EH (cell line): ENCODE data around the gene PAX5.

Experiments used
- DNase-seq: peaks from one replicate; pipeline ENCODE4 v3.0.0-alpha.2; 2015; ENCODE audit warnings: low read depth

The PAX5 gene

DNA sequence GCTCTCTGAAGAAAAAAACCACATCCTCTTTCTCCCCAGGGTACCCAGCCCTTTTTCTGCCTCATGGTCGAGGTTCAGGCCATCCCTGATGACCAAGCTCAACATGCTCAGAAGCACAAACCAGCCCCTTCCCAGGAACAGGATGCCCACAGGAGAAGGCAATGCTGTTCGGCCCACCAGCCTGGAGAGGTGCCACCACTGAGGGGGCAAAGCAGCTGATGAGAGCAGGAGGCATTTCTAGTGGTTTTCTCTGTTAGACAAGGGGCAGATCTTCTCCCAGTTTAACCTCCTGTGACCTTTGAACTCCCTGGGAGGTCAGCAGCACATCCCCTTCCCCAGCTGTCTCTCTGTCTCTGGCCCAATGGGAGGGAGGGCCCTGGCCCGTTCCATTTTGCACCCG lies 73.0 kb downstream of the PAX5 start:
- DNase-seq, result no peak

GRCh38 chr9:36960575-36960955 lies 73.5 kb downstream of the PAX5 start:
- DNase-seq, result no peak

DNA sequence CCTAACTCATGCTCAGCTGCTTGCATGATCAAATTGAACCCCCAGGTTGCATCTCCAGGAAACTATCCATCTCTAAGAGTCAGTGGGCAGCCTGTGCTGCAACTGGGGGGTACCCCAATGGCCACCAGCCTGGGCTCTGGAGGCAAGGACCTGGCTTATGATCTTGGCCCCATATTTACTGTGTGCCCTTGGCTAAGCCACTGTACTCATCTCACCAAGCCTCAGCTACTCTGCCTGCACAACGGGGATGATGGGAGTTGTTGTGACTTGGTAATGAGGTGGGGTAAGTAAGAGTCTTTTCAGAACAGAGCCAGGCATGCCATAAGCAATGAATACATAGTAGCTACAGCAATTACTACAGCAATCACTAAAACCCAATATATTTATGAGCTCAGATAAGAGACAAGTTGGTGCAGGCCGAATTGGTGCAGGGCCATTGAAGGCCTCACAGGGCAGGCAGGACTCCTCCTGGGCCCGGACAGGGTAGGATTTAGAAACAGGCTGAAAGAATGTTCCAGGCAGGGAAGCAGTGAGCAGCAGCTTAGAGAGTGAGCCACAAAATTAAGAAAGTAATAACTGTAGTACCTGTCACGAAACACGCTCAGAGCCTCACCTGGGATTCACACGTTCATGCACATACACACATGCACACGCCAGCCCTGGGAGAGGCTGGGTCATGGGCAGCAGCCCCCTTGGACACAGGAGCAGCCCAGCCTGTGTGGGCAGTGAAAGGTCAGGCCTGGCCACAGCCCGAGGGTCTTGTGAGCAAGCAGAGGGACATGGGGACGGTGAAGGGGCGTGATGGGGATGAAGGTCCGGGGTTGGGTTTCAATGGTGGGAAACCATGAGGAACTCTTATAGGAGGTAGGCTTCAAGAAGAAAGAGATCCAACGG lies 74.1 kb downstream of the PAX5 start:
- no peak for DNase-seq

GRCh38 chr9:36956908-36957307 lies 77.2 kb downstream of the PAX5 start:
- DNase-seq, result no peak

- DNase-seq, result no peak
These were observed 83.7 kb downstream of the PAX5 start for GRCh38 chr9:36950389-36950788.

DNA sequence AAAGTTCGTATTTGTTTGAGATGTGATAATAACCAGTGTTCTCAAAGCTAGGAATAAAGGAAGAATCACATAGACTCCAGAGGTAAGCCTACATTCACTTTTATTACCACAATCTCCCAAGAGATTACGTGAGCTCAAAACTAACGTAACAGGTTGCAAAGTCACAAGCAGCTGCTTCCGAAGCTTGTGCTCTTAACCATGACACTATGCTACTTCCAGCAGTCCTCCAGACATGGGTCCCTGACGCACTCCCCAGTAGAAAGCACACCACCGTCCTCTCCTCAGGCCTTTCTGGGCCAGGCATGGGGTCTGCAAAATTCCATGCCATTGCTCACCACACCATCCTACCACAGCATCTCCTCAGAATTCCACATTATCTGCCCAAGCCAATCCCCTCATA lies 84.6 kb downstream of the PAX5 start:
- no peak for DNase-seq

GRCh38 chr9:36948051-36948450 lies 86.0 kb downstream of the PAX5 start:
- DNase-seq, result no peak

DNA sequence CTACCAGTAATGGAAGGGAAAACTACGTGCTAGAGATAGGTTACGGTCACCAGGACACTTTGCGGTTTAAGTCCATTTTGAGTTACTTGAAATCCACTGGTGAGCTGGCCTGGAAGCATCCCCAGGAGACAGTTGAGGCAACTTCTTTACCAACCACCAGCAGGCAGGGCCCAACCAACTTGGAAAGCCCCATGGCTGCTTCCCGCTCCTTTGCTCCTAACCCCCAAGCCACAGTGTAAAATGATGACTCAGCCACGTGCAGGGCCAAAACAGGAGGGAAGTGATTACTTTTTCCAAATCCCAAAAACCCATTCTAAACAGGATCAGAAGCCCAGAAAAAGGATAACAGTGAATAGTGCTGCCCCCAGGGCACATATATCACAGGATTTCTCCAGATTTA lies 87.4 kb downstream of the PAX5 start:
- peak; percentile 13 for DNase-seq

GRCh38 chr9:36945999-36946398 lies 88.1 kb downstream of the PAX5 start:
- DNase-seq, result no peak

DNA sequence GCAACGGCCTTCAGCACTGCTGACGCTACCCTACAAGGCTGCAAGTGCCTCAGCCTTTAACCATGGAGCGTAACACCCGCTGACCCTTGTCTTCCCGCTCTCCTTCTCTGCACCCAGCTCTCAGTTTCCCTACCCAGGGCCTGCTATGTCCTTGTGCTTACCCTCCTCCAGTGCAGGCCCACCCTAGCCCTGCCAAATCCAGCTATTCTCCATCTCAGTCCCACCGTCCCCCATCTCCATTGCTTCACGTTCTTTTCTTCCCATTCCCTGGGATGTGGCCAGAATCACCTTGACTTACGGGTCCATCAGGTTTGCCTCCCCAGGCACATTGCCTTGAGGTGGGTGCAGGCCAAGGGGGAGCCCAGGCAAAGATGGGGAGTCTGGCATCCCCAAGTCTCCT lies 91.2 kb downstream of the PAX5 start:
- no peak for DNase-seq

GRCh38 chr9:36941441-36941840 lies 92.6 kb downstream of the PAX5 start:
- DNase-seq, result no peak

DNA sequence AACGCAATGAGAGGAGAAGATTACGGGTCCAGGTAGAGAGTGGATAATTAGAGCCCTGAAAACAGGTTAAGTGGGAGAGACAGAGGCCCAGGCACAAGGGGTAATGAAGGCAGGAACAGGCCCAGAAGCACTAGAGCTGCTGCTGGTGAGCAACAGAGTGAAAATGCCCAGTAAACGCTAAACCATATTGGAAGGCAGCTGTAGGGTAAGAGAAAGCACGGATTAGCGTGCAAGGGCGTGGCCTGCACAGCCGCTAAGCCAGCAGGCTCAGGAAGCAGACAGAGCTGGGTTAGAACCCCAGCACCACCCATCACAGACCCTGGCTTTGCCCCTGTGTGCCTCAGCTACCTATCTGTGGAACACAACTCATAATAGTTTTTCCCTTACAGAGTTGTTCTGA lies 93.2 kb downstream of the PAX5 start:
- no peak for DNase-seq

DNA sequence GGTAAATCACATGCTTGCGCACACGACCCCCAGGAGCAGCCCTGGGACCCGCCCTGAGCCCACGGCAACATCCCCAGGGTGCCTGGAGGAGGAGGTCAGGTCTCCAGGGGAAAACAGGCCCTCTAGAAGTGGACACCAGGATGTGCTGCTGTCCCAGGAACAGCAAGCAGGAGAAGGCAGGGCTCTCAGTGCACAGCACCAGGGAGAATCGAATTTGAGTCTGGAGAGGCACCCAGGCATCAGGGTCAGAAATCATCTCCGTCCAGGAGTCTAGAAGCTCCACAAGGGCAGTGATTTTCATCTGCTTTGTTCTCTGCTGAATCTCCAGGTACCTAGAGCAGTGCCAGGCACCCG lies 93.6 kb downstream of the PAX5 start:
- no peak for DNase-seq

- no peak for DNase-seq
These were observed 94.2 kb downstream of the PAX5 start for GRCh38 chr9:36939655-36940499.

- DNase-seq, result no peak
These were observed 94.9 kb downstream of the PAX5 start for GRCh38 chr9:36939214-36939613.

- no peak for DNase-seq
These were observed 95.5 kb downstream of the PAX5 start for GRCh38 chr9:36938617-36939016.

GRCh38 chr9:36937951-36938350 lies 96.1 kb downstream of the PAX5 start:
- no peak for DNase-seq

GRCh38 chr9:36937346-36937745 lies 96.7 kb downstream of the PAX5 start:
- DNase-seq, result no peak

GRCh38 chr9:36936498-36936831 lies 97.6 kb downstream of the PAX5 start:
- DNase-seq, result no peak

GRCh38 chr9:36935768-36936497 lies 98.1 kb downstream of the PAX5 start:
- DNase-seq, result no peak

- no peak for DNase-seq
These were observed 98.7 kb downstream of the PAX5 start for GRCh38 chr9:36935332-36935731.

DNA sequence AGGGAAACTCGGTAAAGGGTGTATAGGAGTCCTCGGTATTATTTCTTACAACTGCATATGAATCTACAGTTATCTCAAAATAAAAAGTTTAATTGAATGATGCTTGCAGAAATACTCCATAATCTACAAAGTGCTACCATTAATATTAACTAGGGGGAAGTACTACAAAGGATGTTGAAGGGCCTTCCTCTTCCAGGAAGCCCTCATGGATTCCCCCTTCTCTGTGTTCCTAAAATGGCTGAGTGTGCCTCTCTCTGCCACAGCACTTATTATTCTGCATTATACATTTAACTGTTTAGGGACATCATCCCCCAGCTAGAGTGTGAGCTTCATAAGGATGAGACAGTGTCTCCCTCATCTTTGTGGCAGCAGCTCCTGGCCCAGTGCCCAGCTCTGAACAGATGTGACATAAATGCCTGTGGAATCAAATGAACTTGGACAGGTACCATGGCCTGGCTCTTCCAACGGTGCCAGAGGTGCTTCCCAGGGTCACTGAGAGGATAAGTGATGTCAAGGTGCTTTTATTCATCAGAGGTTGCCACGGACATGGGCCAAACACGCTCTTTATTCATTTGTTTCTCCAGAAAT lies 99.5 kb downstream of the PAX5 start:
- DNase-seq, result no peak
